Measurements from ENCODE around the gene GMPPA. TPM values are rescaled to one million over a fixed set of nuclear protein-coding genes. Genes with fewer than 3 reads are reported as not detected.

The GMPPA gene
- polyA plus RNA-seq, 2 of the 4 experiments (the other 2 are of a cell fraction), result 36.2 to 46.2 TPM

- H3K4me2 ChIP-seq, result peak overlapping the region; percentile 100
- ChIA-PET POLR2A (interaction anchor here (0.6 to 1.2 kb wide), 4 partner anchors 9 to 134 kb away, joined by 3 read pairs; partner anchors contain the start of genes CHPF, OBSL1, STK11IP and TMEM198), CTCF (interaction anchor here (1.0 to 5.0 kb wide), 6 partner anchors 10 to 150 kb away, joined by 3 to 19 read pairs (median 8); partner anchors contain the start of genes CHPF and TMEM198)
- ATAC-seq (no peak), DNase-seq (ENCODE audit: low read depth in 1 of 2, low spot score in 1 of 2) (no peak), FAIRE-seq (no peak)
- H3K4me3 ChIP-seq, result peak overlapping the region; percentile 76
- WGBS (ENCODE audit: missing lambda C conversion rate), result 39% methylated on average over 7 of the region's 7 CpGs
- H3K4me1 ChIP-seq, result peaks cover 16% of the 10 kb centered on the region
- H3K27ac ChIP-seq, result peak overlapping the region in 1 of 2 experiments; percentile 81; a peak in 2 of 6 replicates
- TF ChIP-seq NPAS2 (CRISPR knock-in tag; IDR thresholded peaks at IDR 0.05; ENCODE audit: borderline replicate concordance), result no peak
- no peaks in the 10 kb centered on the region for H3K9me3 ChIP-seq
Measured at GRCh38 chr2:219553168-219553417, 54.4 kb downstream of the GMPPA start.

GRCh38 chr2:219553463-219553963, 54.8 kb downstream of the GMPPA start:
- no peak for DNase-seq (ENCODE audit: low read depth in 1 of 2, low spot score in 1 of 2)
- TF ChIP-seq ZFP36 (IDR thresholded peaks at IDR 0.05; ENCODE audit: borderline replicate concordance, partially characterized antibody) (no peak), CEBPB (IDR thresholded peaks at IDR 0.05) (no peak), RAD21 (conservative IDR thresholded peaks at IDR 0.05 in 1 of 2, IDR thresholded peaks at IDR 0.05 in 1 of 2) (no peak), EP300 (IDR thresholded peaks at IDR 0.05) (no peak), POLR2AphosphoS2 (conservative IDR thresholded peaks at IDR 0.05; ENCODE audit: low read length) (no peak), HOXA7 (CRISPR knock-in tag; IDR thresholded peaks at IDR 0.05) (no peak), FOXS1 (CRISPR knock-in tag; IDR thresholded peaks at IDR 0.05) (no peak), GATA3 (IDR thresholded peaks at IDR 0.05; ENCODE audit: borderline replicate concordance) (no peak), HES2 (IDR thresholded peaks at IDR 0.05) (no peak), HMGXB4 (CRISPR knock-in tag; IDR thresholded peaks at IDR 0.05; ENCODE audit: borderline replicate concordance) (no peak), MAZ (IDR thresholded peaks at IDR 0.05; ENCODE audit: borderline replicate concordance, low read depth, low read length) (no peak), RARB (CRISPR knock-in tag; IDR thresholded peaks at IDR 0.05) (no peak), RFX5 (IDR thresholded peaks at IDR 0.05) (no peak), ATOH8 (CRISPR knock-in tag; IDR thresholded peaks at IDR 0.05; ENCODE audit: low read depth) (no peak), NFE2L2 (conservative IDR thresholded peaks at IDR 0.05; ENCODE audit: low read length) (no peak), ZNF302 (CRISPR knock-in tag; IDR thresholded peaks at IDR 0.05) (no peak), CHD2 (IDR thresholded peaks at IDR 0.05; ENCODE audit: low read length, partially characterized antibody) (no peak)
- 85% methylated on average over 12 of the region's 12 CpGs for WGBS (ENCODE audit: missing lambda C conversion rate)
- Histone ChIP-seq H3K27ac (no peak overlapping the region), H3K4me1 (peaks cover 16% of the 10 kb centered on the region), H3K4me3 (no peak overlapping the region), H3K9me3 (no peaks in the 10 kb centered on the region), H3K4me2 (no peak overlapping the region)
- ChIA-PET CTCF (interaction anchor here (0.8 to 5.5 kb wide), 7 partner anchors 10 to 150 kb away, joined by 3 to 23 read pairs (median 7); partner anchors contain the start of genes CHPF and TMEM198), POLR2A (interaction anchor here (0.6 kb wide), 1 partner anchor 134 kb away, joined by 3 read pairs; no protein-coding TSS in a partner anchor)
- FAIRE-seq, result no peak
- no peak for ATAC-seq

GRCh38 chr2:219554350-219554749, 55.7 kb downstream of the GMPPA start:
- H3K4me1 ChIP-seq, result peaks cover 16% of the 10 kb centered on the region
- 79% methylated on average over 11 of the region's 15 CpGs for WGBS (ENCODE audit: missing lambda C conversion rate)
- no peak overlapping the region for H3K4me2 ChIP-seq
- FAIRE-seq (no peak), DNase-seq (ENCODE audit: low read depth in 1 of 2, low spot score in 1 of 2) (no peak), ATAC-seq (no peak)
- H3K27ac ChIP-seq, result no peak overlapping the region
- CTCF ChIA-PET, result interaction anchor here (0.6 to 5.5 kb wide), 6 partner anchors 13 to 133 kb away, joined by 3 to 23 read pairs (median 6); no protein-coding TSS in a partner anchor
- no peaks in the 10 kb centered on the region for H3K9me3 ChIP-seq
- POLR2A ChIA-PET, result no interaction called here
- no peak overlapping the region for H3K4me3 ChIP-seq
- TF ChIP-seq EHMT2 (IDR thresholded peaks at IDR 0.05; ENCODE audit: low read depth) (no peak), KDM5A (IDR thresholded peaks at IDR 0.05) (no peak), RCOR1 (IDR thresholded peaks at IDR 0.05; ENCODE audit: low read depth, low read length) (no peak), NFE2L2 (conservative IDR thresholded peaks at IDR 0.05; ENCODE audit: low read length) (no peak), CTCF (IDR thresholded peaks at IDR 0.05) (no peak), JUN (IDR thresholded peaks at IDR 0.05) (no peak), POLR2AphosphoS2 (conservative IDR thresholded peaks at IDR 0.05; ENCODE audit: low read length) (no peak), ESRRA (IDR thresholded peaks at IDR 0.05; ENCODE audit: borderline replicate concordance, low read length) (no peak), POLR2A (IDR thresholded peaks at IDR 0.05; ENCODE audit: low read length) (no peak), MAX (IDR thresholded peaks at IDR 0.05) (no peak), CBX8 (IDR thresholded peaks at IDR 0.05) (no peak), HDAC2 (IDR thresholded peaks at IDR 0.05) (no peak), FOXS1 (CRISPR knock-in tag; IDR thresholded peaks at IDR 0.05) (no peak), TP53 (CRISPR knock-in tag; IDR thresholded peaks at IDR 0.05) (no peak), PBX3 (IDR thresholded peaks at IDR 0.05) (no peak), NPAS2 (CRISPR knock-in tag; IDR thresholded peaks at IDR 0.05; ENCODE audit: borderline replicate concordance) (no peak)

All from A549 (cell line).